Peyer's patch (tissue), 4 donors: Measurements from ENCODE around the gene GPX4. TPM values are rescaled to one million over a fixed set of nuclear protein-coding genes. Genes with fewer than 3 reads are reported as not detected.

Experiments used
- DNase-seq, 3 donors: peaks; one replicate each; pipeline ENCODE4 v3.0.0-alpha.2; 2017 to 2019
- H3K27ac ChIP-seq, 4 donors: fragments of 200-600 bp; sonication (generic); one replicate each; pipeline ENCODE4 v1.5.1; 2016 to 2019
- H3K27me3 ChIP-seq, 2 donors: fragments of 200-600 bp; sonication (generic); one replicate each; pipeline ENCODE4 v1.5.1; 2019
- H3K36me3 ChIP-seq, 3 donors: fragments of 200-600 bp; sonication (generic); one replicate each; pipeline ENCODE4 v1.5.1; 2016 to 2019
- H3K4me1 ChIP-seq, 4 donors: fragments of 200-600 bp; sonication (generic); one replicate each; pipeline ENCODE4 v1.5.1; 2016 to 2019
- H3K4me3 ChIP-seq, 4 donors: fragments of 200-600 bp; sonication (generic); 1 replicate in 3 of 4; 2 replicates in 1 of 4; pipeline ENCODE4 v1.5.1; 2016 to 2019; ENCODE audit warnings: mild to moderate bottlenecking in 1 of 4
- H3K9me3 ChIP-seq, 4 donors: fragments of 200-600 bp; sonication (generic); one replicate each; pipeline ENCODE4 v1.5.1; 2016 to 2019; ENCODE audit warnings: mild to moderate bottlenecking in 1 of 4
- CTCF ChIP-seq, 6 experiments: fragments of 450-650 bp in 4 of 6; fragments of 200-600 bp in 2 of 6; sonication (generic) in 1 of 6; IDR thresholded peaks; one replicate each; pipeline ENCODE4 v1.5.1; 2017 to 2019; ENCODE audit warnings: antibody characterized with exemption in 6 of 6, mild to moderate bottlenecking in 3 of 6, moderate library complexity in 1 of 6
- POLR2A ChIP-seq, 2 donors: fragments of 450-650 bp; IDR thresholded peaks; one replicate each; pipeline ENCODE4 v1.5.1; 2017; ENCODE audit warnings: antibody characterized with exemption in 2 of 2, mild to moderate bottlenecking in 2 of 2, moderate library complexity in 2 of 2
- total RNA-seq, 4 donors: library from RNA; depleted of rRNA; stranded (reverse); fragments of >200 nt; gene quantifications; one replicate each; pipeline ENCODE4 v1.1.0, GENCODE V29; 2016

GPX4 gene
- total RNA-seq, 4 donors from 2014 or later = 258 to 493 (median 326) TPM

GRCh38 chr19:1151037-1151724 is 47.4 kb downstream of the GPX4 start:
- no peaks in the 10 kb centered on the region for H3K9me3 ChIP-seq
- H3K36me3 ChIP-seq = peaks cover 0 to 66% (median 0%) of the 10 kb centered on the region in 3 donors
- peak overlapping the region in 2 of 4 donors; percentile 27 to 39 for H3K27ac ChIP-seq
- TF ChIP-seq CTCF (IDR thresholded peaks at IDR 0.05) (no peak), POLR2A (IDR thresholded peaks at IDR 0.05) (no peak)
- no peaks in the 10 kb centered on the region for H3K27me3 ChIP-seq
- DNase-seq = no peak
- no peak overlapping the region for H3K4me3 ChIP-seq
- H3K4me1 ChIP-seq = peaks cover 0 to 23% (median 7%) of the 10 kb centered on the region in 4 donors

- Histone ChIP-seq H3K36me3 (peaks cover 0 to 59% (median 0%) of the 10 kb centered on the region in 3 donors), H3K4me1 (peaks cover 0 to 27% (median 7%) of the 10 kb centered on the region in 4 donors)
Observed at GRCh38 chr19:1151917-1152587, 48.3 kb downstream of the GPX4 start.

GRCh38 chr19:1153891-1154730 is 50.3 kb downstream of the GPX4 start:
- Histone ChIP-seq H3K36me3 (peaks cover 0 to 55% (median 0%) of the 10 kb centered on the region in 3 donors), H3K27me3 (no peaks in the 10 kb centered on the region), H3K4me1 (peaks cover 0 to 27% (median 7%) of the 10 kb centered on the region in 4 donors), H3K9me3 (no peaks in the 10 kb centered on the region), H3K27ac (peak overlapping the region; percentile 67 to 88 (median 82)), H3K4me3 (peak overlapping the region in 2 of 4 donors; percentile 9 to 31)
- TF ChIP-seq CTCF (IDR thresholded peaks at IDR 0.05) (no peak), POLR2A (IDR thresholded peaks at IDR 0.05) (no peak)
- DNase-seq = no peak

More at GRCh38 chr19:1151917-1152587, 48.3 kb downstream of the GPX4 start:
- Histone ChIP-seq H3K27me3 (no peaks in the 10 kb centered on the region), H3K27ac (peak overlapping the region in 3 of 4 donors; percentile 10 to 39 (median 27)), H3K9me3 (no peaks in the 10 kb centered on the region), H3K4me3 (no peak overlapping the region)
- TF ChIP-seq POLR2A (IDR thresholded peaks at IDR 0.05) (no peak), CTCF (IDR thresholded peaks at IDR 0.05) (no peak)
- DNase-seq = no peak

- Histone ChIP-seq H3K36me3 (peaks cover 0 to 50% (median 0%) of the 10 kb centered on the region in 3 donors), H3K4me1 (peaks cover 0 to 27% (median 7%) of the 10 kb centered on the region in 4 donors), H3K27me3 (no peaks in the 10 kb centered on the region), H3K4me3 (peak overlapping the region in 2 of 4 donors; percentile 9 to 31), H3K9me3 (no peaks in the 10 kb centered on the region), H3K27ac (peak overlapping the region; percentile 67 to 88 (median 82))
- TF ChIP-seq CTCF (IDR thresholded peaks at IDR 0.05) (peak in 1 of 6 experiments; percentile 26), POLR2A (IDR thresholded peaks at IDR 0.05) (peak in 1 of 2 donors; percentile 19)
- peak; percentile 34 to 90 (median 84) for DNase-seq
Observed at GRCh38 chr19:1154731-1155351, 51.0 kb downstream of the GPX4 start.
